Keratinocyte (primary cell): ENCODE data around the gene RSPH1.

Source experiments
- CTCF ChIP-seq, 3 experiments: IDR thresholded peaks in 1 of 3; conservative IDR thresholded peaks in 1 of 3; optimal IDR thresholded peaks in 1 of 3; 2 replicates in 2 of 3; 3 replicates in 1 of 3; pipeline versions ENCODE3 to v1.5.1; 2011; ENCODE audit warnings: low read length in 3 of 3, mild to moderate bottlenecking in 3 of 3, moderate library complexity in 2 of 3, control low read depth in 1 of 3, inconsistent platforms in 1 of 3; ENCODE audit not compliant: insufficient read depth in 2 of 3; ENCODE audit errors: extremely low read depth in 1 of 3
- EZH2 ChIP-seq: IDR thresholded peaks from one replicate; pipeline ENCODE4 v1.6.1; 2012; ENCODE audit warnings: inconsistent platforms, mild to moderate bottlenecking, low read length, moderate library complexity

GRCh38 chr21:42542196-42542595 is 46.2 kb upstream of the RSPH1 start:
- TF ChIP-seq CTCF (optimal IDR thresholded peaks at IDR 0.05 in 1 of 3, IDR thresholded peaks at IDR 0.05 in 1 of 3, conservative IDR thresholded peaks at IDR 0.05 in 1 of 3; ENCODE audit: extremely low read depth in 1 of 3, insufficient read depth in 2 of 3, low read length in 3 of 3) (no peak), EZH2 (no peak)
